A673 (cell line): ENCODE measurements around the gene MYO1C. TPM values are rescaled to one million over a fixed set of nuclear protein-coding genes. Genes with fewer than 3 reads are reported as not detected.

ENCODE experiments used
- BruUV-seq: library from RNA; stranded (reverse); fragments of 400-500 nt; replicated peaks from 2 replicates; lab custom pipeline; 2021; lab: Mats Ljungman, UMichigan
- CTCF ChIA-PET: fragments of 300-600 bp; sonication (Branson Sonifier 250); formaldehyde crosslinking; loops from one replicate; lab custom pipeline; 2022; ENCODE audit warnings: antibody characterized with exemption; lab: Charles Lee
- POLR2A ChIA-PET: fragments of 300-600 bp; sonication (Branson Sonifier 250); formaldehyde crosslinking; loops from one replicate; lab custom pipeline; 2022; ENCODE audit warnings: antibody characterized with exemption; ENCODE audit not compliant: low non-redundant PET; lab: Charles Lee
- DNase-seq: peaks from one replicate; pipeline ENCODE4 v3.0.0-alpha.2; 2015; ENCODE audit warnings: low spot score
- H3K27ac ChIP-seq: fragments of 200-600 bp; sonication (generic); 2 replicates; pipeline ENCODE4 v1.5.1; 2016; ENCODE audit warnings: mixed run types, low read depth, mild to moderate bottlenecking, mixed read lengths, antibody characterized with exemption, low read length; ENCODE audit not compliant: poor library complexity, severe bottlenecking
- H3K27me3 ChIP-seq: fragments of 200-600 bp; sonication (generic); replicated peaks from 2 replicates; pipeline ENCODE4 v1.6.1; 2017; ENCODE audit warnings: mixed run types, low read depth, mild to moderate bottlenecking, mixed read lengths, antibody characterized with exemption, low read length; ENCODE audit not compliant: insufficient read depth, poor library complexity
- H3K36me3 ChIP-seq: fragments of 200-600 bp; sonication (generic); 2 replicates; pipeline ENCODE4 v1.6.1; 2016; ENCODE audit warnings: mixed run types, mild to moderate bottlenecking, mixed read lengths, antibody characterized with exemption, low read length; ENCODE audit not compliant: insufficient read depth, poor library complexity, severe bottlenecking
- H3K4me1 ChIP-seq: fragments of 200-600 bp; sonication (generic); 2 replicates; pipeline ENCODE4 v1.6.1; 2017; ENCODE audit warnings: mixed run types, mild to moderate bottlenecking, mixed read lengths, antibody characterized with exemption, low read length; ENCODE audit not compliant: insufficient read depth, poor library complexity, severe bottlenecking
- H3K4me3 ChIP-seq: fragments of 200-600 bp; sonication (generic); 2 replicates; pipeline ENCODE4 v1.5.1; 2016; ENCODE audit warnings: low read depth, mixed run types, mild to moderate bottlenecking, mixed read lengths, low read length; ENCODE audit not compliant: poor library complexity, severe bottlenecking
- H3K9me3 ChIP-seq: fragments of 200-600 bp; sonication (generic); 2 replicates; pipeline ENCODE4 v1.6.1; 2016; ENCODE audit warnings: mixed run types, low read depth, mild to moderate bottlenecking, mixed read lengths, antibody characterized with exemption, low read length; ENCODE audit not compliant: poor library complexity, severe bottlenecking
- CTCF ChIP-seq: fragments of 300-800, 200-600 bp; sonication (generic); conservative IDR thresholded peaks from 2 replicates; pipeline ENCODE4 v1.5.1; 2017; ENCODE audit warnings: low read depth, mild to moderate bottlenecking, antibody characterized with exemption, low read length, moderate library complexity, mixed read lengths
- EZH2 ChIP-seq: fragments of 200-600 bp; sonication (generic); IDR thresholded peaks from 2 replicates; pipeline ENCODE4 v1.6.1; 2017; ENCODE audit warnings: borderline replicate concordance, low read depth, mild to moderate bottlenecking, mixed read lengths, antibody characterized with exemption, low read length; ENCODE audit not compliant: poor library complexity, severe bottlenecking
- intact Hi-C: fragments of 100-400 bp; cut with micrococcal nuclease; formaldehyde crosslinking; loops from one replicate; pipeline ENCODE4 v1.10.0; 2022; ENCODE audit not compliant: unreplicated experiment
- total RNA-seq: library from RNA; stranded (reverse); gene quantifications from 2 replicates; pipeline ENCODE4 v1.2.3, GENCODE V29; 2021

The MYO1C gene
- total RNA-seq, 1 experiment from 2014 or later: 103 TPM

GRCh38 chr17:1484676-1485422 is 7.6 kb downstream of the MYO1C start:
- ChIA-PET POLR2A (no interaction called here), CTCF (interaction anchor here (0.9 kb wide), 1 partner anchor 30 kb away, joined by 4 read pairs; no protein-coding TSS in a partner anchor)
- Histone ChIP-seq H3K4me3 (peak overlapping the region; percentile 79), H3K9me3 (no peaks in the 10 kb centered on the region), H3K27me3 (no peaks in the 10 kb centered on the region), H3K27ac (peak overlapping the region; percentile 83), H3K4me1 (peaks cover 12% of the 10 kb centered on the region), H3K36me3 (peaks cover 24% of the 10 kb centered on the region)
- intact Hi-C loops: no loop called here
- peak; percentile 83 for DNase-seq
- no TSS peak for BruUV-seq
- TF ChIP-seq EZH2: no peak
- no peak for TF ChIP-seq CTCF

DNA sequence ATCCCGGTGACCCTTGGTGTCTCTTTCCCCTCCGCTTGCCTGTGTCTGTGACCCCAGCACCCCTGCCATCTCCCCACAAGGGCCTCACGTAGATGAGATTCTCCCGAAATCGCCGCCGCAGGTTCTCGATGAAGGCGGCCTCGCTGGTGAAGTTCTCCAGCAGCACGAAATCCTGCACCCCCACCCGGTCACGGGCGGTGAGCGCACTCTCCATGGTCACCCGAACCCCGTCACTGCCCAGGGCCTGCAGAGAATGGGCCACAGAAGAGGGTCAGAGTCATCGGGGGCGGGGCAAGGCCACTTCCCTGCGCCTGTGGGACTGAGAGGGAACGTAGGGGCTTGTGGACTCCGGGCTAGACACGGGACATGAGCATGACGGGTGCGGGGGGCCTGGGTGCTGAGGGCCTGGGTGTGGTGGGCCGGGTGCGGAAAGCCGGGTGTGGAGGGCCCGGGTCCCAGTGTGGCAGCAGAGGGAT is 8.4 kb downstream of the MYO1C start:
- Histone ChIP-seq H3K4me1 (peaks cover 12% of the 10 kb centered on the region), H3K4me3 (no peak overlapping the region), H3K36me3 (peaks cover 27% of the 10 kb centered on the region), H3K27ac (no peak overlapping the region), H3K27me3 (no peaks in the 10 kb centered on the region), H3K9me3 (no peaks in the 10 kb centered on the region)
- ChIA-PET CTCF (no interaction called here), POLR2A (interaction anchor here (0.7 kb wide), 1 partner anchor 482 kb away, joined by 4 read pairs; no protein-coding TSS in a partner anchor)
- TF ChIP-seq EZH2 (no peak), CTCF (no peak)
- intact Hi-C loops: no loop called here
- DNase-seq: no peak
- no TSS peak for BruUV-seq

DNA sequence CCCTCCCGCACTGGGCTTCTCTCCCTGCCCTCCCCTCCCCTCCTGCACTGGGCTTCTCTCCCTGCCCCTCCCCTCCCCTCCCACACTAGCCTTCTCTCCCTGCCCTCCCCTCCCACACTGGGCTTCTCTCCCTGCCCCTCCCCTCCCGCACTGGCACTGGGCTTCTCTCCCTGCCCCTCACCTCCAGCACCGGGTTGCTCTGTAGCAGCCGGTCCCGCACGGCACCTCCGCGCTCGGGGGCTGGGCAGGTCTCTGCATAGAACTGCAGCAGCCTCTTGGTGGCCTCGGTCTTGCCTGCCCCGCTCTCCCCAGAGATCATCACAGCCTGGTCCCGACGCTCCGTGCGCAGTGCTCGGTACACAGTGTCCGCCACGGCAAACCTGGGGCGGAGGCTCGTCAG is 9.8 kb downstream of the MYO1C start:
- intact Hi-C loops: no loop called here
- Histone ChIP-seq H3K4me3 (no peak overlapping the region), H3K27ac (no peak overlapping the region), H3K27me3 (no peaks in the 10 kb centered on the region), H3K9me3 (no peaks in the 10 kb centered on the region), H3K36me3 (peaks cover 41% of the 10 kb centered on the region), H3K4me1 (peaks cover 10% of the 10 kb centered on the region)
- no TSS peak for BruUV-seq
- DNase-seq: no peak
- POLR2A ChIA-PET: no interaction called here
- CTCF ChIA-PET: interaction anchor here (0.5 kb wide), 1 partner anchor 216 kb away, joined by 3 read pairs; no protein-coding TSS in a partner anchor
- TF ChIP-seq EZH2 (no peak), CTCF (no peak)
